A549 (cell line): ENCODE results near the gene CTSK.

Experiments
- BHLHE40 ChIP-seq: IDR thresholded peaks from 2 replicates; pipeline ENCODE4 v1.6.1; 2012; ENCODE audit warnings: low read depth, low read length, inconsistent platforms
- CBX8 ChIP-seq: fragments of 200-600 bp; sonication (generic); IDR thresholded peaks from 2 replicates; pipeline ENCODE4 v1.6.1; 2016
- CHD2 ChIP-seq: fragments of 150-350 bp; IDR thresholded peaks from 2 replicates; pipeline ENCODE4 v1.6.1; 2014; ENCODE audit warnings: low read length; ENCODE audit not compliant: partially characterized antibody
- EP300 ChIP-seq, 2 experiments: fragments of >200 bp; sonication (Bioruptor Twin); formaldehyde crosslinking; IDR thresholded peaks; 2 replicates in 1 of 2; 3 replicates in 1 of 2; pipeline ENCODE4 v1.6.1; 2016 to 2017
- MAX ChIP-seq: IDR thresholded peaks from 2 replicates; pipeline ENCODE4 v1.6.1; 2012
- POLR2A ChIP-seq: IDR thresholded peaks from 2 replicates; pipeline ENCODE4 v1.6.1; 2012; ENCODE audit warnings: mild to moderate bottlenecking, low read length
- RARB ChIP-seq: fragments of 250-450 bp; sonication (Bioruptor Pico); IDR thresholded peaks from 2 replicates; pipeline ENCODE4 v1.8.0; 2021; ENCODE audit warnings: mild to moderate bottlenecking, moderate library complexity
- RFX5 ChIP-seq: fragments of 450-650 bp; IDR thresholded peaks from 2 replicates; pipeline ENCODE4 v1.7.1; 2014; ENCODE audit warnings: antibody characterized with exemption, mild to moderate bottlenecking, moderate library complexity
- RNF2 ChIP-seq: fragments of 200-600 bp; sonication (generic); IDR thresholded peaks from 2 replicates; pipeline ENCODE4 v1.6.1; 2016; ENCODE audit warnings: low read depth, mild to moderate bottlenecking, antibody characterized with exemption, moderate library complexity, borderline replicate concordance
- ZNF302 ChIP-seq: fragments of 250-450 bp; sonication (Bioruptor Pico); IDR thresholded peaks from 2 replicates; pipeline ENCODE4 v1.9.0; 2021; ENCODE audit warnings: inconsistent platforms, mild to moderate bottlenecking, moderate library complexity
- TF ChIP-seq, protein P1 (sequence below): fragments of >200 bp; sonication (Bioruptor Twin); formaldehyde crosslinking; IDR thresholded peaks from 3 replicates; pipeline ENCODE4 v1.5.1; 2016
- TF ChIP-seq, protein P2 (sequence below): IDR thresholded peaks from 2 replicates; pipeline ENCODE4 v1.6.1; 2012; ENCODE audit warnings: low read depth, borderline replicate concordance

- no peak for TF ChIP-seq RFX5
- TF ChIP-seq, protein P1, sequence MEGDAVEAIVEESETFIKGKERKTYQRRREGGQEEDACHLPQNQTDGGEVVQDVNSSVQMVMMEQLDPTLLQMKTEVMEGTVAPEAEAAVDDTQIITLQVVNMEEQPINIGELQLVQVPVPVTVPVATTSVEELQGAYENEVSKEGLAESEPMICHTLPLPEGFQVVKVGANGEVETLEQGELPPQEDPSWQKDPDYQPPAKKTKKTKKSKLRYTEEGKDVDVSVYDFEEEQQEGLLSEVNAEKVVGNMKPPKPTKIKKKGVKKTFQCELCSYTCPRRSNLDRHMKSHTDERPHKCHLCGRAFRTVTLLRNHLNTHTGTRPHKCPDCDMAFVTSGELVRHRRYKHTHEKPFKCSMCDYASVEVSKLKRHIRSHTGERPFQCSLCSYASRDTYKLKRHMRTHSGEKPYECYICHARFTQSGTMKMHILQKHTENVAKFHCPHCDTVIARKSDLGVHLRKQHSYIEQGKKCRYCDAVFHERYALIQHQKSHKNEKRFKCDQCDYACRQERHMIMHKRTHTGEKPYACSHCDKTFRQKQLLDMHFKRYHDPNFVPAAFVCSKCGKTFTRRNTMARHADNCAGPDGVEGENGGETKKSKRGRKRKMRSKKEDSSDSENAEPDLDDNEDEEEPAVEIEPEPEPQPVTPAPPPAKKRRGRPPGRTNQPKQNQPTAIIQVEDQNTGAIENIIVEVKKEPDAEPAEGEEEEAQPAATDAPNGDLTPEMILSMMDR = no peak
- no peak for TF ChIP-seq MAX
- TF ChIP-seq EP300 (IDR thresholded peaks at IDR 0.05) = no peak
- TF ChIP-seq ZNF302 (CRISPR knock-in tag) = no peak
- TF ChIP-seq POLR2A = no peak
- TF ChIP-seq, protein P2, sequence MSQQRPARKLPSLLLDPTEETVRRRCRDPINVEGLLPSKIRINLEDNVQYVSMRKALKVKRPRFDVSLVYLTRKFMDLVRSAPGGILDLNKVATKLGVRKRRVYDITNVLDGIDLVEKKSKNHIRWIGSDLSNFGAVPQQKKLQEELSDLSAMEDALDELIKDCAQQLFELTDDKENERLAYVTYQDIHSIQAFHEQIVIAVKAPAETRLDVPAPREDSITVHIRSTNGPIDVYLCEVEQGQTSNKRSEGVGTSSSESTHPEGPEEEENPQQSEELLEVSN = no peak
- no peak for TF ChIP-seq BHLHE40
- no peak for TF ChIP-seq CBX8
- no peak for TF ChIP-seq CHD2
- TF ChIP-seq RARB = no peak
- no peak for TF ChIP-seq RNF2
Observed at GRCh38 chr1:150765296-150765976, 42.6 kb downstream of the CTSK start, which contains the start of gene CTSS.
